Endothelial cell of umbilical vein (primary cell): ENCODE measurements around the gene TOP2A.

Experiments used
- EZH2 ChIP-seq: IDR thresholded peaks from 2 replicates; pipeline ENCODE4 v1.6.1; 2012; ENCODE audit warnings: borderline replicate concordance, low read depth, mild to moderate bottlenecking, moderate library complexity, low read length, inconsistent platforms; ENCODE audit not compliant: severe bottlenecking
- FOS ChIP-seq: IDR thresholded peaks from 2 replicates; pipeline ENCODE4 v1.6.1; 2011; ENCODE audit warnings: mild to moderate bottlenecking, low read length, moderate library complexity, borderline replicate concordance; ENCODE audit not compliant: insufficient read depth
- GATA2 ChIP-seq: IDR thresholded peaks from 2 replicates; pipeline ENCODE4 v1.7.0; 2011; ENCODE audit warnings: low read depth, mild to moderate bottlenecking, moderate library complexity, mixed read lengths, low read length; ENCODE audit not compliant: insufficient read length, insufficient read depth
- JUN ChIP-seq: IDR thresholded peaks from 2 replicates; pipeline ENCODE4 v1.6.1; 2011; ENCODE audit warnings: borderline replicate concordance, low read depth; ENCODE audit not compliant: insufficient read length, insufficient read depth
- MYC ChIP-seq: IDR thresholded peaks from one replicate; pipeline ENCODE4 v1.6.1; 2011; ENCODE audit warnings: mild to moderate bottlenecking, low read depth, low read length
- POLR2A ChIP-seq: IDR thresholded peaks from 2 replicates; pipeline ENCODE4 v1.6.1; 2012; ENCODE audit warnings: low read depth, mild to moderate bottlenecking, control low read depth, low read length
- POLR2AphosphoS5 ChIP-seq: IDR thresholded peaks from 2 replicates; pipeline ENCODE4 v1.6.1; 2012; ENCODE audit warnings: low read depth, mild to moderate bottlenecking, control low read depth, low read length, moderate library complexity; ENCODE audit not compliant: insufficient read depth
- TF ChIP-seq, protein P1 (sequence below), 2 donors: IDR thresholded peaks; 1 replicate in 1 of 2; 2 replicates in 1 of 2; pipeline ENCODE4 v1.5.1; 2011; ENCODE audit warnings: low read length in 2 of 2, mild to moderate bottlenecking in 2 of 2, moderate library complexity in 2 of 2, control low read depth in 1 of 2, inconsistent platforms in 1 of 2, low read depth in 1 of 2; ENCODE audit not compliant: insufficient read depth in 1 of 2; ENCODE audit errors: extremely low read depth in 1 of 2
- TF ChIP-seq, protein P2 (sequence below): IDR thresholded peaks from 2 replicates; pipeline ENCODE4 v1.6.1; 2011; ENCODE audit not compliant: insufficient read depth, insufficient read length

DNA sequence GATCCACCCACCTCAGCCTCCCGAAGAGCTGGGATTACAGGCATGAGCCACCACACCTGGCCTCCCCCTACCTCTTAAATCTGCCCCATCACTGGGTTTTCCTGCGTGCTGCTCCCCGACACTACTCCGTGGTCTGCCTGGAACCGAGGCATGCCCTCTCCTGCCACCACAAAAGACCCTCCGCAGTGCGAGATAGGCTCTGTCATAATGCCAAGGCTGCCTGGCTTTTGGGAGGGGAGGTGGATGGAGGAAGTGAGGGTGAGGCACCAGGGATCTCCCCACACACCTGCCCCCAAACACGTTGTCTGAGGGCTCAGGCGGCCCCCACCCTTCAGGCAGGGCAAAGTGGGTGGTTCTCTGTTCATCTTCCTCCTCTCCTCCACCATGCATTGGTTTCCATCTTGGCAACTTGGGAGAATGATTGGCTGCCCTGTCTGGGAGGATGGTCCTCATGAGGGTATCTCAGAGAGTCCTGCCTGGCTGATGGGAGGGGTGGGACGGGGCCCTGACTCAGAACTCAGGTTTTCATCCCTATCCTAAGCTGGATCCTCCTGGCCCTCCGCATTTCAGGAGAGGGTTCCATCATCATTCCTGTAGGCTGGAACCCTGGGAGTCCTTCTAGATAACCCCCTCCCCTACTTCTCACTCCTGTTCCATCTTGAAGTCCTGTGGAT is 48.7 kb upstream of the TOP2A start:
- TF ChIP-seq, protein P1, sequence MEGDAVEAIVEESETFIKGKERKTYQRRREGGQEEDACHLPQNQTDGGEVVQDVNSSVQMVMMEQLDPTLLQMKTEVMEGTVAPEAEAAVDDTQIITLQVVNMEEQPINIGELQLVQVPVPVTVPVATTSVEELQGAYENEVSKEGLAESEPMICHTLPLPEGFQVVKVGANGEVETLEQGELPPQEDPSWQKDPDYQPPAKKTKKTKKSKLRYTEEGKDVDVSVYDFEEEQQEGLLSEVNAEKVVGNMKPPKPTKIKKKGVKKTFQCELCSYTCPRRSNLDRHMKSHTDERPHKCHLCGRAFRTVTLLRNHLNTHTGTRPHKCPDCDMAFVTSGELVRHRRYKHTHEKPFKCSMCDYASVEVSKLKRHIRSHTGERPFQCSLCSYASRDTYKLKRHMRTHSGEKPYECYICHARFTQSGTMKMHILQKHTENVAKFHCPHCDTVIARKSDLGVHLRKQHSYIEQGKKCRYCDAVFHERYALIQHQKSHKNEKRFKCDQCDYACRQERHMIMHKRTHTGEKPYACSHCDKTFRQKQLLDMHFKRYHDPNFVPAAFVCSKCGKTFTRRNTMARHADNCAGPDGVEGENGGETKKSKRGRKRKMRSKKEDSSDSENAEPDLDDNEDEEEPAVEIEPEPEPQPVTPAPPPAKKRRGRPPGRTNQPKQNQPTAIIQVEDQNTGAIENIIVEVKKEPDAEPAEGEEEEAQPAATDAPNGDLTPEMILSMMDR (IDR thresholded peaks at IDR 0.05; ENCODE audit: extremely low read depth in 1 of 2, insufficient read depth in 1 of 2, low read depth in 1 of 2, low read length in 2 of 2), result no peak
- TF ChIP-seq JUN (no peak), EZH2 (no peak), MYC (no peak), POLR2AphosphoS5 (no peak), POLR2A (no peak), GATA2 (no peak), FOS (no peak)
- TF ChIP-seq, protein P2, sequence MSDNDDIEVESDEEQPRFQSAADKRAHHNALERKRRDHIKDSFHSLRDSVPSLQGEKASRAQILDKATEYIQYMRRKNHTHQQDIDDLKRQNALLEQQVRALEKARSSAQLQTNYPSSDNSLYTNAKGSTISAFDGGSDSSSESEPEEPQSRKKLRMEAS, result no peak
